Glutamatergic neuron (in vitro differentiated cells): ENCODE measurements around the gene LBH. TPM values are rescaled to one million over a fixed set of nuclear protein-coding genes. Genes with fewer than 3 reads are reported as not detected.

Source experiments
- DNase-seq: peaks from one replicate; pipeline ENCODE4 v3.0.0; 2022
- H3K27ac Mint-ChIP-seq: one replicate; pipeline ENCODE4 v1.8.0; 2020; ENCODE audit warnings: mild to moderate bottlenecking, mixed read lengths, inconsistent platforms; ENCODE audit not compliant: unreplicated experiment
- H3K27me3 Mint-ChIP-seq: one replicate; pipeline ENCODE4 v1.8.0; 2020; ENCODE audit warnings: mild to moderate bottlenecking, moderate library complexity, mixed read lengths, inconsistent platforms; ENCODE audit not compliant: unreplicated experiment
- H3K36me3 Mint-ChIP-seq: one replicate; pipeline ENCODE4 v1.8.0; 2020; ENCODE audit warnings: mild to moderate bottlenecking, mixed read lengths, inconsistent platforms; ENCODE audit not compliant: unreplicated experiment
- H3K4me1 Mint-ChIP-seq: one replicate; pipeline ENCODE4 v1.8.0; 2020; ENCODE audit warnings: mild to moderate bottlenecking, low read depth, mixed read lengths, inconsistent platforms; ENCODE audit not compliant: unreplicated experiment
- H3K4me3 Mint-ChIP-seq: one replicate; pipeline ENCODE4 v1.8.0; 2020; ENCODE audit warnings: mild to moderate bottlenecking, mixed read lengths, inconsistent platforms; ENCODE audit not compliant: unreplicated experiment
- H3K9me3 Mint-ChIP-seq: one replicate; pipeline ENCODE4 v1.8.0; 2020; ENCODE audit warnings: mild to moderate bottlenecking, moderate library complexity, mixed read lengths, inconsistent platforms; ENCODE audit not compliant: unreplicated experiment
- CTCF ChIP-seq: fragments of 200-600 bp; sonication (generic); IDR thresholded peaks from one replicate; pipeline ENCODE4 v1.5.0; 2021; ENCODE audit not compliant: partially characterized antibody, unreplicated experiment
- total RNA-seq: library from RNA; stranded (reverse); fragmentation: NEBNext Ultra II Directional; extraction: Animal tissue kit (Norgen Biotek cat#: 25700); gene quantifications from one replicate; pipeline ENCODE4 v1.2.1, GENCODE V29; 2021; ENCODE audit not compliant: unreplicated experiment

The LBH gene
- total RNA-seq, 1 donor from 2014 or later, result 112 TPM

GRCh38 chr2:30288561-30288960 is 57.2 kb downstream of the LBH start:
- Mint-ChIP-seq H3K4me1 (peaks cover 21% of the 10 kb centered on the region), H3K27me3 (no peaks in the 10 kb centered on the region), H3K27ac (no peak overlapping the region), H3K9me3 (no peaks in the 10 kb centered on the region), H3K4me3 (no peak overlapping the region), H3K36me3 (no peaks in the 10 kb centered on the region)
- no peak for DNase-seq
- no peak for TF ChIP-seq CTCF

GRCh38 chr2:30293303-30293921 is 62.1 kb downstream of the LBH start:
- H3K9me3 Mint-ChIP-seq, result no peaks in the 10 kb centered on the region
- no peak for TF ChIP-seq CTCF
- H3K36me3 Mint-ChIP-seq, result no peaks in the 10 kb centered on the region
- no peak overlapping the region for H3K4me3 Mint-ChIP-seq
- no peak overlapping the region for H3K27ac Mint-ChIP-seq
- peaks cover 7% of the 10 kb centered on the region for H3K4me1 Mint-ChIP-seq
- DNase-seq, result no peak
- no peaks in the 10 kb centered on the region for H3K27me3 Mint-ChIP-seq

GRCh38 chr2:30294133-30294532 is 62.8 kb downstream of the LBH start:
- no peak overlapping the region for H3K27ac Mint-ChIP-seq

GRCh38 chr2:30296496-30296895 is 65.2 kb downstream of the LBH start:
- no peak overlapping the region for H3K4me3 Mint-ChIP-seq
- peaks cover 2% of the 10 kb centered on the region for H3K9me3 Mint-ChIP-seq

More at GRCh38 chr2:30294133-30294532, 62.8 kb downstream of the LBH start:
- Mint-ChIP-seq H3K4me3 (no peak overlapping the region), H3K4me1 (peaks cover 2% of the 10 kb centered on the region), H3K27me3 (no peaks in the 10 kb centered on the region), H3K9me3 (no peaks in the 10 kb centered on the region), H3K36me3 (no peaks in the 10 kb centered on the region)
- no peak for TF ChIP-seq CTCF
- no peak for DNase-seq

More at GRCh38 chr2:30296496-30296895, 65.2 kb downstream of the LBH start:
- peaks cover 2% of the 10 kb centered on the region for H3K4me1 Mint-ChIP-seq
- no peaks in the 10 kb centered on the region for H3K27me3 Mint-ChIP-seq
- H3K36me3 Mint-ChIP-seq, result no peaks in the 10 kb centered on the region
- no peak for TF ChIP-seq CTCF
- DNase-seq, result no peak
- H3K27ac Mint-ChIP-seq, result no peak overlapping the region
